ENCODE measurements around the gene PTGS2. TPM values are rescaled to one million over a fixed set of nuclear protein-coding genes. Genes with fewer than 3 reads are reported as not detected.

PTGS2 gene
- total and polyA plus RNA-seq, 2 of the 8 experiments (the other 6 are each of a cell fraction or from before 2014, with no cell fraction given), result 0.29 to 0.35 TPM

DNA sequence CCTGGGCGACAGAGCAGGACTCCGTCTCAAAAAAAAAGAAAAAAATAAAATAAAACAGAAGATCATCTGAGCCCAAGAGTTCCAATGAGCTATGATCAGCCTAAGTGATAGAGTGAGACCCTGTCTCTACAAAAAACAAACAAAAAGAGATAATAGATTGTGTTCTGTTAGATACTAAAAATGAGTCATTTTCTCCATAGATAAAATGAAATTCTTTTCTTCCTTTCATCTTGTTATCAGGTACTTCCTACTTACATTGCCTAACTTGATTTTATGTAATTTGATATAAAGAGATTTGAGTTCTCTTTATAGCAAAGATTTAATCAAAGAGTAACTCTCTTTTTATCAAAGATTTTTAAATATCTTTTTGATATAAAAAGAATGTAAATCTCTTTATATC is 19.3 kb upstream of the PTGS2 start (continued):
- TF ChIP-seq CTCF (IDR thresholded peaks at IDR 0.05; ENCODE audit: control extremely low read depth in 1 of 3, insufficient read depth in 1 of 3, low read depth in 1 of 3, low read length in 3 of 3) (no peak), FOSL1 (IDR thresholded peaks at IDR 0.05; ENCODE audit: insufficient read depth, low read depth, low read length) (no peak), ZNF274 (IDR thresholded peaks at IDR 0.05; ENCODE audit: borderline replicate concordance, extremely low read depth, low read length) (no peak), E2F6 (IDR thresholded peaks at IDR 0.05) (no peak), SRF (IDR thresholded peaks at IDR 0.05; ENCODE audit: low read depth, low read length) (no peak)
